ENCODE results near the gene HLA-DMA. TPM values are rescaled to one million over a fixed set of nuclear protein-coding genes. Genes with fewer than 3 reads are reported as not detected.

HLA-DMA gene
- total RNA-seq, result 1.7 to 2.1 TPM (median 2.0 TPM) in 3 replicates

- no peak for DNase-seq (ENCODE audit: low spot score in 2 of 2, unreplicated experiment in 2 of 2)
- H3K27ac Mint-ChIP-seq, result no peak within 1 kb of the TSS
- TF ChIP-seq CTCF (IDR thresholded peaks at IDR 0.05; ENCODE audit: unreplicated experiment), result peak; percentile 18
- H3K36me3 Mint-ChIP-seq, result no peaks in the 10 kb centered on the region
- no peaks in the 10 kb centered on the region for H3K27me3 Mint-ChIP-seq (ENCODE audit: low read depth)
- no peaks in the 10 kb centered on the region for H3K4me1 Mint-ChIP-seq
- H3K9me3 Mint-ChIP-seq, result no peaks in the 10 kb centered on the region
- no peak within 1 kb of the TSS for H3K4me3 Mint-ChIP-seq
Observed at GRCh38 chr6:32952817-32953739, at the start of gene HLA-DMA. TSS of gene HLA-DMA (minus strand) at chr6:32953097. CDS start at chr6:32953036, 61 bp downstream.

- no peaks in the 10 kb centered on the region for H3K36me3 Mint-ChIP-seq
- no peaks in the 10 kb centered on the region for H3K4me1 Mint-ChIP-seq
- H3K27ac Mint-ChIP-seq, result no peak overlapping the region
- peaks cover 70% of the 10 kb centered on the region for H3K27me3 Mint-ChIP-seq (ENCODE audit: low read depth)
- DNase-seq (ENCODE audit: low spot score in 2 of 2, unreplicated experiment in 2 of 2), result no peak
- TF ChIP-seq CTCF (IDR thresholded peaks at IDR 0.05; ENCODE audit: unreplicated experiment), result no peak
- no peak overlapping the region for H3K4me3 Mint-ChIP-seq
- H3K9me3 Mint-ChIP-seq, result no peaks in the 10 kb centered on the region
Observed at GRCh38 chr6:33001685-33002084, 48.8 kb upstream of the HLA-DMA start.

DNA sequence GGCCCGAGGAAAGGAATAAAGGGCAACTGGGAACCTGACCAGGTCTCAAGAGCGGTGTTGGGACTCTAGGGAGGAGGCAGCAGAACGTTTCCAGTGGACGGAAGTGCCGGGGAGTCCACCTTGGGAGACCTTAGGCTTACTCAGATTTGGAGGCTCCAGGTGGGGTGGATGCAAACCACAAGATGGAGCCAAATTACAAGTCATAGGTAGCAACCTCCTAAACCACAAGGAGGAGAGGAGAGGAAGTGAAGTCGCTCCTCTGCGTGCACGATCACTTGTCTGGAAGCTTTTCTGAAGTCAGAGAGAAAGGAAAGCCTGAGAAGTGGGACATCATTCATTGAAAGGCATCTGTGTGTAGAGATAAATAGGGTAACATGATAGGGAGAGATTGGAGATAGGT is 47.2 kb upstream of the HLA-DMA start:
- no peak overlapping the region for H3K4me3 Mint-ChIP-seq
- H3K4me1 Mint-ChIP-seq, result no peaks in the 10 kb centered on the region
- TF ChIP-seq CTCF (IDR thresholded peaks at IDR 0.05; ENCODE audit: unreplicated experiment), result no peak
- H3K27me3 Mint-ChIP-seq (ENCODE audit: low read depth), result peaks cover 80% of the 10 kb centered on the region
- H3K9me3 Mint-ChIP-seq, result no peaks in the 10 kb centered on the region
- DNase-seq (ENCODE audit: low spot score in 2 of 2, unreplicated experiment in 2 of 2), result no peak
- H3K27ac Mint-ChIP-seq, result no peak overlapping the region
- no peaks in the 10 kb centered on the region for H3K36me3 Mint-ChIP-seq

DNA sequence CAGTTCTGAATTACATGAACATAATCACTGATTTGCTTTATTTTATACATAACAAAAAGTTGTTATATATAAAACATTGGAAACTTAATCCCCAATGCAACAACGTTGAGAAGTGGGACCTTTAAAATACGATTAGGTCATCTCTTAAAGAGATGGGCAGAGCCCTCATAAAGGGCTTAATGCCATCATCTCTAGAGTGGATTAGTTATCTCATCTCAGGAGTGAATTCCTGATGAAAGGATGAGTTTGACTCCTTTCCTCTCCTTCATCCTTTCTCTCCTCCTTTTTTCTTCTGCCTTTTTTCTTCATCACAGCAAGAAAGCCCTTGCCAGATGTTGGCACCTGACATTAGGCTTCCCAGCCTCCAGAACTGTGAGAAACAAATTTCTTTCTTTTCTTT is 42.6 kb upstream of the HLA-DMA start:
- Mint-ChIP-seq H3K4me1 (no peaks in the 10 kb centered on the region), H3K4me3 (no peak overlapping the region), H3K9me3 (no peaks in the 10 kb centered on the region), H3K27ac (no peak overlapping the region), H3K36me3 (no peaks in the 10 kb centered on the region), H3K27me3 (ENCODE audit: low read depth) (peaks cover 63% of the 10 kb centered on the region)
- no peak for TF ChIP-seq CTCF (IDR thresholded peaks at IDR 0.05; ENCODE audit: unreplicated experiment)
- DNase-seq (ENCODE audit: low spot score in 2 of 2, unreplicated experiment in 2 of 2), result no peak

- Mint-ChIP-seq H3K27me3 (ENCODE audit: low read depth) (peaks cover 54% of the 10 kb centered on the region), H3K9me3 (no peaks in the 10 kb centered on the region), H3K36me3 (no peaks in the 10 kb centered on the region), H3K4me1 (no peaks in the 10 kb centered on the region), H3K4me3 (no peak overlapping the region), H3K27ac (no peak overlapping the region)
- DNase-seq (ENCODE audit: low spot score in 2 of 2, unreplicated experiment in 2 of 2), result no peak
- no peak for TF ChIP-seq CTCF (IDR thresholded peaks at IDR 0.05; ENCODE audit: unreplicated experiment)
Observed at GRCh38 chr6:32993363-32993973, 40.6 kb upstream of the HLA-DMA start.
